Keratinocyte (primary cell): Measurements from ENCODE around the gene MYLK3.

Source experiments
- CTCF ChIP-seq, 3 experiments: IDR thresholded peaks in 1 of 3; conservative IDR thresholded peaks in 1 of 3; optimal IDR thresholded peaks in 1 of 3; 2 replicates in 2 of 3; 3 replicates in 1 of 3; pipeline versions ENCODE3 to v1.5.1; 2011; ENCODE audit warnings: low read length in 3 of 3, mild to moderate bottlenecking in 3 of 3, moderate library complexity in 2 of 3, control low read depth in 1 of 3, inconsistent platforms in 1 of 3; ENCODE audit not compliant: insufficient read depth in 2 of 3; ENCODE audit errors: extremely low read depth in 1 of 3
- EZH2 ChIP-seq: IDR thresholded peaks from one replicate; pipeline ENCODE4 v1.6.1; 2012; ENCODE audit warnings: inconsistent platforms, mild to moderate bottlenecking, low read length, moderate library complexity

GRCh38 chr16:46696957-46697356 is 51.2 kb downstream of the MYLK3 start:
- no peak for TF ChIP-seq CTCF (optimal IDR thresholded peaks at IDR 0.05 in 1 of 3, IDR thresholded peaks at IDR 0.05 in 1 of 3, conservative IDR thresholded peaks at IDR 0.05 in 1 of 3; ENCODE audit: extremely low read depth in 1 of 3, insufficient read depth in 2 of 3, low read length in 3 of 3)
- no peak for TF ChIP-seq EZH2
